PC-9 (cell line): ENCODE measurements around the gene PRELID1.

Experiments
- CTCF ChIP-seq: fragments of 200-600 bp; sonication (generic); conservative IDR thresholded peaks from 2 replicates; pipeline ENCODE4 v1.6.1; 2017; ENCODE audit warnings: mixed run types, antibody characterized with exemption, mild to moderate bottlenecking, moderate library complexity
- EZH2 ChIP-seq: fragments of 200-600 bp; sonication (generic); IDR thresholded peaks from 2 replicates; pipeline ENCODE4 v1.8.0; 2017; ENCODE audit warnings: antibody characterized with exemption, low read depth

- no peak for TF ChIP-seq CTCF
- TF ChIP-seq EZH2: no peak
These were observed 39.4 kb upstream of the PRELID1 start for GRCh38 chr5:177264178-177264577.
